IPS-18a (cell line): ENCODE data around the gene DNASE1L1.

Experiments used
- H3K27ac ChIP-seq: one replicate; pipeline ENCODE4 v1.5.1; 2013; ENCODE audit warnings: low read length
- H3K27me3 ChIP-seq: one replicate; pipeline ENCODE4 v1.6.1; 2013; ENCODE audit warnings: mild to moderate bottlenecking, low read length; ENCODE audit not compliant: control insufficient read depth, insufficient read depth
- H3K36me3 ChIP-seq: one replicate; pipeline ENCODE4 v1.6.1; 2013; ENCODE audit warnings: low read depth, low read length; ENCODE audit not compliant: control insufficient read depth
- H3K4me1 ChIP-seq: one replicate; pipeline ENCODE4 v1.6.1; 2013; ENCODE audit warnings: low read depth, low read length; ENCODE audit not compliant: control insufficient read depth
- H3K4me3 ChIP-seq: one replicate; pipeline ENCODE4 v1.5.1; 2013; ENCODE audit warnings: low read length
- H3K9ac ChIP-seq: one replicate; pipeline ENCODE4 v1.6.1; 2013; ENCODE audit warnings: mild to moderate bottlenecking, low read length, moderate library complexity
- H3K9me3 ChIP-seq: one replicate; pipeline ENCODE4 v1.6.1; 2013; ENCODE audit warnings: low read depth, low read length; ENCODE audit not compliant: control insufficient read depth

The DNASE1L1 gene

DNA sequence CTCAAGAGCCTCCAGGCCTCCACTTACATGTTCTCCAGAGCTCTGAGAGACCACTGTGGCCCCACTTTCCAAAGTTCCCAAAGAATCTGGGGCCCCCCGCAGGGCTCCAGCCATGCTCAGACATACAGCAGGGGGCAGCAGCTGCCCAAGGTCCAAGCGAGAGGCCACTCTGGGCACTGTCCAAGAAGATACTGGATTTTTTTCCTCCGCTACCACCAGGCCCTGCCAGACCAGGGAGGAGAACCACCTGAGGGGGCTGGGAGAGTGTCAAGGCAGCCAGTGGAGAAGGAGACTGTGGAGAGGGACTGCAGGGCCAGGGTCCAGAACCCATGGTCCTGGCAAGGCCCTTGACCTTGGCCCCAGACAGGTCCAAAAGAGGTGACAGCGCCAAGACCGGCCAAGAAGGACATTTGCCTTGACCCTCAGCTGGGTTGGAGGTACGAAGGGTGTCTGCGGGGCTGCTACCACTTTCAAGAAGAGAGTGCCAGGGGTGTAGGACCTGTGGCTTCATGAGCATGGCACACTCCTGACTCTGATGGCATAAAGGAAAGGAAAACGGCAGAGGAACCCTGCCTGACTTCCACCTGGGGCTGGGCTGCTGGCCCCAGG lies 24.7 kb downstream of the DNASE1L1 start:
- no peak overlapping the region for H3K9ac ChIP-seq
- H3K4me3 ChIP-seq: no peak overlapping the region
- peaks cover 8% of the 10 kb centered on the region for H3K4me1 ChIP-seq
- no peaks in the 10 kb centered on the region for H3K27me3 ChIP-seq
- H3K9me3 ChIP-seq: no peaks in the 10 kb centered on the region
- H3K27ac ChIP-seq: no peak overlapping the region
- no peaks in the 10 kb centered on the region for H3K36me3 ChIP-seq

DNA sequence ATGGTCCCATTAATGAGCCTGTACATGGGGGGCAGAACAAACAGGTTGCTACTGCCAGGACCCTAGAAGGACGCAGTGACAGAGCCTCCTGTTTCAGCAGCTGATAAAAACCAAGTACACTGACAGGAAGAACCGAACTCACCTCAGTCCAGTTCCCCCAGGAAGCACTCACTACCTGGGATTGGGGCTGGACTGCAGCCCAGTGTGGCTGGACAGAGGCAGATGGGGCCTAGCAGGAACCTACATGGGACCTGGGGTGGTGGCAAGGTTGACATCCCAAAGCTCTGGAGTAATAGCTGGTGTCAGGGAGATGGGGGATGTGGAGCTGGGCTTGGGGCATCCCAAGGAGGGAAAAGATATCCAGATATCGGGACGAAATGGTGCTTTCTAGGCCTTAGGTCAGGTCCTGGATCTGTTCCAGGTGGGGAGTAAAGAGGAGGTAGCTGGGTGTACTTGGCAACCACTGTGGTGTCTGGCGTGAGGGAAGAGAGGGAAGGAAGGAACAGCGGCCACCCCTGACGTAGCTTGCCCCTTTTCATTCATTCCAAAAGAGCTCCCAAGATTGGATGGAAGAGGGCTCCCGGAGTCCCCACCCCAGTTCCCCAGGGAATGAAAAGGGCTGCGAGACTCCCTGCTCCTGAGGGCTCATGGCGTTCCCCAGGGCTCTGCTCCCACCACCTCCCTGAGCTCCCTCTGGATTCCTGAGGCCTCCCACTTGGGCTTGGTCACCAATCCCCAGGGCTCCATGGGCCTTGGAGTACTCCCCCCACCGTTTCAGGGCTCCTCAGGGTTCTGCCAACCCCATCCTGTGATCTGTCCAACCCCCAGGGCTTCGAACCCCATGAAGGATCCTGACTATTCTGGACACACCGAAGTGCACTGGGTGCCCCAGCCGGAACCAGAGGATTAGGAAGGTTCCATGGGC lies 25.4 kb downstream of the DNASE1L1 start:
- Histone ChIP-seq H3K27ac (no peak overlapping the region), H3K9me3 (no peaks in the 10 kb centered on the region), H3K4me3 (no peak overlapping the region), H3K4me1 (peaks cover 8% of the 10 kb centered on the region), H3K27me3 (no peaks in the 10 kb centered on the region), H3K9ac (no peak overlapping the region), H3K36me3 (no peaks in the 10 kb centered on the region)

DNA sequence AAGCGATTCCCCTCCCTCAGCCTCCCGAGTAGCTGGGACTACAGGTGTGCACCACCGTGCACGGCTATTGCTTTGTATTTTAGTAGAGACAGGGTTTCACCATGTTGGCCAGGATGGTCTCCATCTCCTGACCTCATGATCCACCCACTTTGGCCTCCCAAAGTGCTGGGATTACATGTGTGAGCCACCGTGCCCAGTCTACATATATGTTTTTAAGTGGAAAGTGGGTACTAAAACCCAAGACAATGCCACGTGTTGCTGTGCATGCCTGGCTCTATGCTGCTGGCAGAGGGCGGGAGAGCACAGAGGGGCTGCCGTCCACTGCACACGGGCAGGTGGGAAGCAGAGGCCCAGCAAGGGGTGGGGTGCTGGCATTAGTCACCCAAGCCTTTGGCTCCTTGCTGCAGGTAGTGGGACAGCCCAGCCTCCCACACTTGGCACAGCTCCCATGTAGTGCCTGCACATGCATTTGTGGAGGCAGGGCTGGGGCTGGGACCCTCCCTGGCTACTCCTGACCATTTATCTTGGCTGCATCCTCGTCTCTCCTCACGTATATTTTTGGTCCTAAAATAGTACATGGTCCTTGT lies 26.5 kb downstream of the DNASE1L1 start:
- Histone ChIP-seq H3K27me3 (no peaks in the 10 kb centered on the region), H3K4me3 (no peak overlapping the region), H3K27ac (no peak overlapping the region), H3K9ac (no peak overlapping the region), H3K9me3 (no peaks in the 10 kb centered on the region), H3K4me1 (peaks cover 8% of the 10 kb centered on the region), H3K36me3 (no peaks in the 10 kb centered on the region)

DNA sequence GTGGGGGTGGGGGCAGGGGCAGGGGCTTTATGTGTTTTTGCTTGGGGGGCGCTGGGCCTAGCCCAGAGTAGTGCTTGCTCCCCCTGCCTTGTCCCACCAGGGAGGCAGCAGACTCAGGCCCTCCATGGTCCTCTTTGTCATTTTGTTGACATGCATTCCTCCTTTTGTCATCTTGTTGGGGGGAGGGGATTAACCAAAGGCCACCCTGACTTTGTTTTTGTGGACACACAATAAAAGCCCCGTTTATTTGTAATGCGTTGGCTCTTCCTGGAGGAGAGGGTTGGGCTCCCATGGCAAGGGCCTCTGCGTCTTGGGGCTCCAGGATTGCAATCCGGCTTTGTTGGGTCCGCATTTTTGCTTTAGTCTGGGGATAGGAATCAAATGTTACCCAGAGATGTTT lies 27.8 kb downstream of the DNASE1L1 start:
- no peaks in the 10 kb centered on the region for H3K9me3 ChIP-seq
- H3K27ac ChIP-seq: peak overlapping the region; percentile 75
- H3K27me3 ChIP-seq: no peaks in the 10 kb centered on the region
- peak overlapping the region; percentile 47 for H3K4me3 ChIP-seq
- H3K36me3 ChIP-seq: no peaks in the 10 kb centered on the region
- peak overlapping the region; percentile 52 for H3K9ac ChIP-seq
- H3K4me1 ChIP-seq: peaks cover 8% of the 10 kb centered on the region

DNA sequence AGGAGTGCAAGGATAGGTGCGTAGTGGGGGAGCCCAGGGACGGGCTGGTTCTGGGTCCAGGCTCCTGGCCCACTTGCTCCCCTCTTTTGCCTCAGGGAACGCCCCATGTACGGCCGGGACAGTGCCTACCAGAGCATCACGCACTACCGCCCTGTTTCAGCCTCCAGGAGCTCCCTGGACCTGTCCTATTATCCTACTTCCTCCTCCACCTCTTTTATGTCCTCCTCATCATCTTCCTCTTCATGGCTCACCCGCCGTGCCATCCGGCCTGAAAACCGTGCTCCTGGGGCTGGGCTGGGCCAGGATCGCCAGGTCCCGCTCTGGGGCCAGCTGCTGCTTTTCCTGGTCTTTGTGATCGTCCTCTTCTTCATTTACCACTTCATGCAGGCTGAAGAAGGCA lies 28.3 kb downstream of the DNASE1L1 start:
- Histone ChIP-seq H3K4me3 (peak overlapping the region; percentile 60), H3K27me3 (no peaks in the 10 kb centered on the region), H3K9me3 (no peaks in the 10 kb centered on the region), H3K27ac (no peak overlapping the region), H3K9ac (no peak overlapping the region), H3K4me1 (peaks cover 8% of the 10 kb centered on the region), H3K36me3 (no peaks in the 10 kb centered on the region)

DNA sequence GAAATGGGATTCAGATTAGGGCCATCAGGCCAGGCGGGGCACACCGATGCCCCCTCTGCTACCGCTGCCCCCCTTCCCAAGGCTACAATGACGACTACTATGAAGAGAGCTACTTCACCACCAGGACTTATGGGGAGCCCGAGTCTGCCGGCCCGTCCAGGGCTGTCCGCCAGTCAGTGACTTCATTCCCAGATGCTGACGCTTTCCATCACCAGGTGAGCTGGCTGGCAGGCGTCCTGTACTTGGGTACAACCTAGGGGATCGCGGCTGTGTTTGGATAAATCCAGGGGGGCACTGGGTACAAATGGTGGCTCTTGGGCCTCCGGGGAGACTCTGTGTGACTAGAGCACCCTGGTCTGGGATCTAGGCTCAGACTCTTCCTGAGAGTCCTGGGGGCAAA lies 28.9 kb downstream of the DNASE1L1 start:
- H3K27ac ChIP-seq: no peak overlapping the region
- H3K27me3 ChIP-seq: no peaks in the 10 kb centered on the region
- peaks cover 8% of the 10 kb centered on the region for H3K4me1 ChIP-seq
- H3K36me3 ChIP-seq: no peaks in the 10 kb centered on the region
- no peaks in the 10 kb centered on the region for H3K9me3 ChIP-seq
- H3K9ac ChIP-seq: peak overlapping the region; percentile 81
- peak overlapping the region; percentile 60 for H3K4me3 ChIP-seq

DNA sequence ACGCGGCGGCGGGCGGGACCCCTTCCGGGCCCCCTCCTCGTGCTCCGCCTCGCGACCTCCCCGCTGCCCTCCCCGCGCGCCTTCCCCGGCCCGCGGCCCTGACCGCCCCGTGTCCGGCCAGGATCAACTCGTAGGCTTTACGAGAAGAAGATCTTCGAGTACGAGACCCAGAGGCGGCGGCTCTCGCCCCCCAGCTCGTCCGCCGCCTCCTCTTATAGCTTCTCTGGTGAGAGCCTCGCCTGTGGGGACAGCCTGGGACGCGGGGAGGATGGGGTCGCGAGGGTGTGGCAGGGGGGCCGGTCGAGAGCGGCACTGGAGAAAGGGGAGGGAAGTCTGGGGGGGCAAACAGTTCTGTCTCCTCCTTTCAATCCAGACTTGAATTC lies 29.5 kb downstream of the DNASE1L1 start:
- Histone ChIP-seq H3K9ac (peak overlapping the region; percentile 81), H3K4me1 (peaks cover 8% of the 10 kb centered on the region), H3K27me3 (peaks cover 5% of the 10 kb centered on the region), H3K36me3 (no peaks in the 10 kb centered on the region), H3K4me3 (peak overlapping the region; percentile 60), H3K9me3 (no peaks in the 10 kb centered on the region), H3K27ac (peak overlapping the region; percentile 24)

DNA sequence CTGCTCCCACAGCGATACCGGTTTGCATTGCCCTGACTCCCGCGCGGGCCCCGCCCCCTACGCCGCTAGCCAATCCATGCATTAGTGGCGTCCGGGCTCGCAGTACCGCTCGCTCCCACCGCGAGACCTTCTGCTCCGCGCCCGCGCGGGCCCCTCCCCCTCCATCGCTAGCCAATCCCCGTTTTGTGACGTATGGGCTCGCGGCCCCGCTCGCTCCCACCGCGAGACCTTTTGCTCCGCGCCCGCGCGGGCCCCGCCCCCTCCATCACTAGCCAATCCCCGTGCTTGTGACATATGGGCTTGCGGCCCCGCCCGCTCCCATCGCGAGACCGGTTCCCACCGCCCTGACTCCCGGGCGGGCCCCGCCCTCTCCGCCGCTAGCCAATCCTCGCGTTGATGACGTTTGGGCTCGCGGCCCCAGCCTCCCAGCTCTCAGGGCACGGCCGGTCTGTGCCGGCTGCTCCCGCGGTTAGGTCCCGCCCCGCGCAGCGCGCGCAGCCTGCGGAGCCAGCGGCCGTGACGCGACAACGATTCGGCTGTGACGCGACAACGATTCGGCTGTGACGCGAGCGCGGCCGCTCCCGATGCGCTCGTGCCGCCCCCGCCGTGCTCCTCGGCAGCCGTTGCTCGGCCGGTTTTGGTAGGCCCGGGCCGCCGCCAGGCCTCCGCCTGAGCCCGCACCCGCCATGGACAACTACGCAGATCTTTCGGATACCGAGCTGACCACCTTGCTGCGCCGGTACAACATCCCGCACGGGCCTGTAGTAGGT lies 30.1 kb downstream of the DNASE1L1 start, which contains the start of gene EMD:
Gene EMD (plus strand): TSS at position 497 of the 770 bp plus-strand sequence. CDS start 190 bp downstream, at position 687.
- peaks cover 7% of the 10 kb centered on the region for H3K27me3 ChIP-seq
- H3K9me3 ChIP-seq: no peaks in the 10 kb centered on the region
- peak within 1 kb of the TSS; percentile 81 for H3K9ac ChIP-seq
- peak within 1 kb of the TSS; percentile 60 for H3K4me3 ChIP-seq
- H3K27ac ChIP-seq: peak within 1 kb of the TSS; percentile 24
- H3K4me1 ChIP-seq: peaks cover 9% of the 10 kb centered on the region
- no peaks in the 10 kb centered on the region for H3K36me3 ChIP-seq

DNA sequence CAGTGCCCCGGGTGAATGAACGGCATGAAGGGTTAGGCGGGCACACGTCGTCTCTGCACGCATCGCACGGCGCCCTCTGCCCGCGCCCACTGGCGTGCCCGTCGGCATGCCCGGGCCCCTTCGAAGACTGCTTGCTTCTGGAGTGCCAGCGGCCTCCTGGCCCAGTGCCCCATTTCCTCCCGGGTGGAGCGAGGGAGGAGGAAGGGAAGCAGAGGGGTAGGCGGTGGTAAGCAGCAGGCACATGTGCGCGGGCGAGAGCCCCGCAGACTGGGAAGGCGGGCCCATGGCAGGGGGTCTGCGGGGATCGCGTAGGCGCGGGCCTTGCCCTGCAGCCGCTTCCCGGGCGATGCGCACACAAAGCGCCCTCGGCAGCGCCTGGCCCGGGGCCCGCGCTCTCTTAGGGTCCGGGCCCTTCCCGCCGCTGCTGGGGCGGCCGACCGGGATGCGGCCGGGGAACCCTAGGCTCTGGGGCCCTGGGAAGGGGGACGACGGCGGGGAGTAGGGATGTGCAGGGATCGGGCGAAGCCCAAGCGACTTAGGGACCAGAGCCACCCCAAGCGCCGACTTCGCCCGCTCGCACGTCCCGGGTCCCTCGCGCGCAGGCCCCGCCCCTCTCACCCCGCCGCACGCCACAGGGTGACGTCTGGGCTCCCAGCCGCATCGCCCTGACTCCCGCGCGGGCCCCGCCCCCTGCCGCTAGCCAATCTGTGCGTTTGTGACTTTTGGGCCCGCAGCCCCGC lies 30.8 kb downstream of the DNASE1L1 start:
- H3K36me3 ChIP-seq: no peaks in the 10 kb centered on the region
- no peaks in the 10 kb centered on the region for H3K9me3 ChIP-seq
- H3K27me3 ChIP-seq: peaks cover 11% of the 10 kb centered on the region
- peak overlapping the region; percentile 51 for H3K4me3 ChIP-seq
- H3K9ac ChIP-seq: peak overlapping the region; percentile 62
- H3K4me1 ChIP-seq: peaks cover 11% of the 10 kb centered on the region
- H3K27ac ChIP-seq: no peak overlapping the region

DNA sequence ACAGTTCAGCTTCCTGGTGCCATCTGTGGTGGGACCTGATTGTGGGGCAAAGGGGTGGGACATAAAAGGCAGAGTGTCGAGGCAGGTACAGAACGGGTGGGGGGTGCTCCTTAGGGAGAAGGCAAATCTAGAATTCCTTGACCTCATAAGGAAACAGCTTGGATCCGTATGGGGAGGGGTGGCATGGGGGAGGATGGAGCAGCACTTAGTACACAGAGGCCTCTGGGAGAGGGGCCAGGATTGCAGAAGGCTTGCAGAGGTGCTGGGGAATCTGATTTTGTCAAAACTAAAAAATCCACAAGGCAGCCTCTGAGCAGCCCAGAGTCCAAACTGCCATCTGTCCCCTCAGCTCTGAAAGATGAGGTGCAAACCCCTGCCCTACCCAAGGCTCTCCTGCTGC lies 32.3 kb downstream of the DNASE1L1 start:
- Histone ChIP-seq H3K9ac (no peak overlapping the region), H3K36me3 (no peaks in the 10 kb centered on the region), H3K4me1 (peaks cover 15% of the 10 kb centered on the region), H3K27me3 (peaks cover 11% of the 10 kb centered on the region), H3K4me3 (no peak overlapping the region), H3K9me3 (no peaks in the 10 kb centered on the region), H3K27ac (no peak overlapping the region)
